NT2/D1 (cell line): ENCODE measurements around the gene PCDHGA12.

ENCODE experiments used
- SUZ12 ChIP-seq: IDR thresholded peaks from 2 replicates; pipeline ENCODE4 v1.6.1; 2011; ENCODE audit not compliant: insufficient read length, insufficient read depth; ENCODE audit errors: extremely low read depth
- YY1 ChIP-seq: IDR thresholded peaks from 2 replicates; pipeline ENCODE4 v1.6.1; 2011; ENCODE audit not compliant: insufficient read length, insufficient read depth
- ZNF274 ChIP-seq: IDR thresholded peaks from 2 replicates; pipeline ENCODE4 v1.6.1; 2011; ENCODE audit warnings: mild to moderate bottlenecking, low read depth, low read length

DNA sequence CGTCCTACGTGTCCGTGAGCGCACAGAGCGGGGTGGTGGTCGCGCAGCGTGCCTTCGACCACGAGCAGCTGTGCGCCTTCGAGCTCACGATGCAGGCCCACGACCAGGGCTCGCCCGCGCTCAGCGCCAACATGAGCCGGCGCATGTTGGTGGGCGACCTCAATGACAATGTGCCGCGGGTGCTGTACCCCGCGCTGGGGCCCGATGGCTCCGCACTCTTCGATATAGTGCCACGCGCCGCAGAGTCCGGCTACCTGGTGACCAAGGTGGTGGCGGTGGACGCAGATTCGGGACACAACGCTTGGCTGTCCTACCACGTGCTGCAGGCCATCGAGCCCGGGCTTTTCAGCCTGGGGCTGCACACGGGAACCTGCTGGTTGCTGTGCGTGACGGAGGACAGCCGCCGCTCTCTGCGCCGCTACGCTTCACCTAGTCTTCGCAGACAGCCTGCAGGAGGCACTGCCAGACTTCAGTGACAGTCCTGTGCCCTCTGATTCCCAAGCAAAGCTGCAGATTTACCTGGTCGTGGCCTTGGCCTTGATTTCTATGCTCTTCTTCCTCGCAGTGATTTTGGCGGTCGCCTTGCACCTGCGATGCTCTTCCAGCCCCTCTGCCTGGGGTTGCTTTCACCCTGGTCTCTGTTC, 2.4 kb upstream of the PCDHGA12 start:
- no peak for TF ChIP-seq YY1
- TF ChIP-seq ZNF274: no peak
- TF ChIP-seq SUZ12: no peak
